Gastroesophageal sphincter (tissue), 3 donors: Measurements from ENCODE around the gene MVK.

Experiments
- CTCF ChIP-seq, 4 experiments: fragments of 200-600 bp in 2 of 4; fragments of 450-650 bp in 2 of 4; sonication (generic) in 1 of 4; IDR thresholded peaks; one replicate each; pipeline ENCODE4 v1.5.1; 2017 to 2019; ENCODE audit warnings: antibody characterized with exemption in 4 of 4, mild to moderate bottlenecking in 2 of 4, moderate library complexity in 2 of 4
- POLR2AphosphoS5 ChIP-seq: sonication (generic); formaldehyde crosslinking; IDR thresholded peaks from one replicate; pipeline ENCODE4 v1.6.1; 2017; ENCODE audit warnings: antibody characterized with exemption

- no peak for TF ChIP-seq CTCF (IDR thresholded peaks at IDR 0.05)
- TF ChIP-seq POLR2AphosphoS5: no peak
These were observed 63.8 kb downstream of the MVK start for GRCh38 chr12:109637348-109637747.
